Subcutaneous adipose tissue (tissue), 4 donors: Measurements from ENCODE around the gene HECW1. TPM values are rescaled to one million over a fixed set of nuclear protein-coding genes. Genes with fewer than 3 reads are reported as not detected.

Source experiments
- total RNA-seq, 4 donors: library from RNA; depleted of rRNA; stranded (reverse); fragments of >200 nt; gene quantifications; one replicate each; pipeline ENCODE4 v1.1.0, GENCODE V29; 2016
- TF ChIP-seq, protein P1 (sequence below): fragments of 450-650 bp; IDR thresholded peaks from one replicate; pipeline ENCODE4 v1.5.1; 2016; ENCODE audit warnings: low read depth, mild to moderate bottlenecking, control low read depth, antibody characterized with exemption, moderate library complexity

The HECW1 gene
- total RNA-seq, 4 donors from 2014 or later, result 0.38 to 2.2 (median 0.80) TPM

DNA sequence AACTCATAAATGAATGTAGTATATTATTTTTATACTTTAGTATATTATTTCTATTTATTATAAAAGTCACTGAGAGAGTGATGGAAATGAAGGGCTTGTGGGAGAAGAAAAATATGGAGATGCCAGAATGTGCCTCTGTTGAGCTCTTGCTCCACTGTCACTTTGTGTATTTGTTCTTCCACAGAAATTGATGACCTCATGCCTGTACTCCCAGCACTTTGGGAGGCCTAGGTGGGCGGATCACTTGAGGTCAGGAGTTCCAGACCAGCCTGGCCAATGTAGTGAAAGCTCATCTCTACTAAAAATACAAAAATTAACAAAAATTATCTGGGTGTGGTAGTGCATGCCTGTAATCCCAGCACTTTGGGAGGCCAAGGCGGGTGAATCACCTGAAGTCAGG, 394.0 kb downstream of the HECW1 start:
- TF ChIP-seq, protein P1, sequence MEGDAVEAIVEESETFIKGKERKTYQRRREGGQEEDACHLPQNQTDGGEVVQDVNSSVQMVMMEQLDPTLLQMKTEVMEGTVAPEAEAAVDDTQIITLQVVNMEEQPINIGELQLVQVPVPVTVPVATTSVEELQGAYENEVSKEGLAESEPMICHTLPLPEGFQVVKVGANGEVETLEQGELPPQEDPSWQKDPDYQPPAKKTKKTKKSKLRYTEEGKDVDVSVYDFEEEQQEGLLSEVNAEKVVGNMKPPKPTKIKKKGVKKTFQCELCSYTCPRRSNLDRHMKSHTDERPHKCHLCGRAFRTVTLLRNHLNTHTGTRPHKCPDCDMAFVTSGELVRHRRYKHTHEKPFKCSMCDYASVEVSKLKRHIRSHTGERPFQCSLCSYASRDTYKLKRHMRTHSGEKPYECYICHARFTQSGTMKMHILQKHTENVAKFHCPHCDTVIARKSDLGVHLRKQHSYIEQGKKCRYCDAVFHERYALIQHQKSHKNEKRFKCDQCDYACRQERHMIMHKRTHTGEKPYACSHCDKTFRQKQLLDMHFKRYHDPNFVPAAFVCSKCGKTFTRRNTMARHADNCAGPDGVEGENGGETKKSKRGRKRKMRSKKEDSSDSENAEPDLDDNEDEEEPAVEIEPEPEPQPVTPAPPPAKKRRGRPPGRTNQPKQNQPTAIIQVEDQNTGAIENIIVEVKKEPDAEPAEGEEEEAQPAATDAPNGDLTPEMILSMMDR, result no peak

DNA sequence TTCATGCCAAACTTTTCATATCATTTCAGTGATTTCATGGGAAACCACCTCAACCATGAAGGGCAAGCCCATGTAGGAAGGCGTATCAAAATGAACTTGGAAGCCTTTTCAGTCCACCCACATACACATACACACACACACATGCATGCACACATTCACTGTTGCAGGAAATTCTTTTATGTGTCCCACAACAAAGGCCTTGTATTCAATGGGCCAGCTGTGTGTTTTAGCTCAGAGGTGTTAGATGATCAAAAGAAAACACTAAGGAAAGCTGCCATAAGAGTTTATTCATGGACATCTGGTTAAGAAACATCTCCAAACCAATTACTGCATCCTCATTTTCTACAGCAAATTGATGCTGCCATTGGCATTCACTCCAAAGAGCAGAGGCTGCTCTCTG, 396.0 kb downstream of the HECW1 start:
- TF ChIP-seq, protein P1, result no peak

DNA sequence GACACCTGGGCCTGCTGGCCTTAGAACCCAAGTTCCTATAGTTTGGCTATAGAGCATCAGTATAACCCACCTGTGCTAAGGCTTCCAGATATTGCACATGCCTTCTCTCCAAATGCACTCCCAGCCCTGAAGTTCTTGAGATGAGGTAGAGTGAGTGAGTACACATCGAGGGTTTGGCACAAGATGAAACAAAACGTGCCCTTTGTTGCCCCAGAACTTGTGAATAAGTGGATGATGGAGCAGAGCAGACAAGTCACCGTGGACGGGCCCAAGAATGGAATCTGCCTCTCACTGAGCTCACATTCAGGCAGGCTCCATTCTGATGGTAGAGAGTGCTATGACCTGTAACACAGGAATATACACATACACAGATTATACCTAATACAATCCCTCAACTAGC, 397.5 kb downstream of the HECW1 start:
- TF ChIP-seq, protein P1, result no peak

DNA sequence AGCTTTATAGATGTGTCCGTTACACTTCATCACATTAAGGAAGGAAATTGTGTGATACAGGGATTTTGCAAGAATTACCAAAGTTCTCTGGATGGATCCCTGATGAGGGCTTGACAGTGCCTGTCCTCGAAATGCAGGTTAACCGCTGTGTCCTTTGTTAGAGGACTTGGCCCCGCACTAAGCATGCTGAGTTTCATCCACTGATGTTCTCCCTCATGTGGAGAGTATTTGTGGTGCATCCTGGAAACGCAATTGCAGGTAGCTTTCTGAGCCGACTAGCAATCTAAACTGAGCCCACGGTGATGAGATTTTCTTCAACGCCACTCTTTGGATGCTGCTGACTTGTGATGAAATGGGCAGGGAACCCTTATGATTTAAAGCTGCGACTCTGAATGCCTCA, 398.6 kb downstream of the HECW1 start:
- TF ChIP-seq, protein P1, result no peak

DNA sequence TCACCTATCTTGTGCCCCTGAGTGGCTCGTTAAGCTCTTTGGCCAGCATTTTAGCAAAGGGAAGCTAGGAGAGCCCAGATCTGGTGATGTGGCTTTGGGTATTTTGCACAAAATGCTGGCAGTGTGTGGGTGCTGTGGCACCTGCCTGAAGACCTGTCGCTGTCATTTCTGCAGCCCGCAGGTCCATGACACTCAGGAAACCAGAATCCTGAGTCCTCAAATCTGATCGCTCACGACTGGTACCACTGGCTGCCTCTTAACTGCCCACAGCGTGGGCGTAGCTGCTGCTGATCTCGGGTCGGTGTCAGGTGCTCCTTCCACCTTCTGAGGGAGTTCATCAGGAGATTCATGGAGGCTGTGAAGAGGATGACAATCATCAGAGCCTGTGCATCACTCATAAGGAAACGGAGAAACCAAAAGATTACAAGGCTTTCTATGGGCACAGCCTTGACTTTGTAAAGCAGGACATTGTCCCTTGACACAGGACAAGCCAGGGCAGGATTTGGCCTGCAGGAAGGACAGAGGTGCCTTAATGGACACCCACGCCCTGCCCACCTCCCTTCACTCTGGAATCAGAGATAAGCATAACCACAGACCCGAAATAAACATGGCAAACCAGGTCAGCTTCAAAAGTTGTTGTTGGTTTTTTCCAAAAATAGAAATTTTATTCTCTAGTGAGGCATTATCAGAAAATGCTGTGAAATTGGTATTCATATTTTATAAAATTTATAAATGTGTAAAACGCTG, 399.5 kb downstream of the HECW1 start:
- TF ChIP-seq, protein P1, result no peak

DNA sequence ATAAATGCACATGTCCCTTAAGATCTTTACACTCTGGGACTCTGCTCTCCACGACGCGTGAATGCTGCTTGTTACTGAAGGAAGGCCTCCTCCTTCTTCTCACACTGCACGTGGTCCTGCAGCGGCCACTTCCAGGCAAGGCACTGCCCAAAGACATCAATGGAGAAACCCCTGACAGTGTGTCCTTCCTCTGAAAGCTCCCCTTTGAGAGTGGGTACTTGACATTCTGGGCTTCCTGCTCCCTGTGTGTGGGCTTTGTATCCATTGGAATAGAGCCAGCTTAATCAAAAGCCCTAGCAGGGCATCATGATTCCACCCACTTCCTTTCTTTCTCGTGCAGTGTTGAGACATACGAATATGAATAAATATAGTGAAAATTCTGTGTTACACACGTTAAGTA, 400.8 kb downstream of the HECW1 start:
- TF ChIP-seq, protein P1, result no peak

DNA sequence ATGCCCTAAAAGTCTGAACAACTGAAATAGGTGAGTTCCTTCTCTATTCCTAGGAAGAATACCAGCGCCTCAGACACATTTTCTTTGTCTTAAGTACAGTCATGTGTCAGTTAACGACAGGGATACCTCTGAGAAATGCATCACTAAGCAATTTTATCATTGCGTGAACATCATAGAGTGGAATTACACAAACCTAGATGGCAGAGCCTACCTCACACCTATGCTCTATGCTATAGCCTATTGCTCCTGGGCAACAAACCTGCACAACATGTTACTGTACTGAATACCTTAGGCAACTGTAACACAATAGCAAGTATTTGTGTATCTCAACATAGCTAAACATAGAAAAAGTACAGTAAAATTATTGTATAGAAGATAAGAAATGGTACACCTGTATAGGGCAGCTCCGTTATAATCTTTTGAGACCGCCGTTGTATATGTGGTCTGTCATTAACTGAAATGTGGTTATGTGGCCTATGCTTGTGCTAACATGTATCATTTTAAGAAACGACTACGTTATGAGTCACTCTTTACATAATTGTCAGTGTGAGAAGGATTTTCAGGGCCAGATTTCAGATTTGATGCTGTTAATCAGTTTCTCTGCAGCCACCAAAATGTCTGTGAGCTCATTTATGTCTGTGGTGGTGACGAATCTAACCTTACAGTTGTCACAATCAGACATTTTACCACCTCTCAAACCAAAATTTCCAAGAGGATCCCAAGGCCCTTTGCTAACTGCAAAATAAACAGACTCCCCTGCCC, 404.3 kb downstream of the HECW1 start:
- TF ChIP-seq, protein P1, result no peak
